Smooth muscle cell (in vitro differentiated cells): ENCODE data around the gene EIF4E1B. TPM values are rescaled to one million over a fixed set of nuclear protein-coding genes. Genes with fewer than 3 reads are reported as not detected.

Experiments
- DNase-seq: peaks from one replicate; lab custom pipeline; 2025; ENCODE audit not compliant: unreplicated experiment; lab: John Stamatoyannopoulos, UW
- H2AFZ ChIP-seq: fragments of 200-600 bp; sonication (generic); 2 replicates; pipeline ENCODE4 v1.6.0; 2016; ENCODE audit warnings: antibody characterized with exemption, low read depth, mild to moderate bottlenecking
- H3F3A ChIP-seq: fragments of 200-600 bp; sonication (generic); 2 replicates; pipeline ENCODE4 v1.6.0; 2017; ENCODE audit warnings: antibody characterized with exemption, low read depth
- H3K27ac ChIP-seq: fragments of 200-600 bp; sonication (generic); 2 replicates; pipeline ENCODE4 v1.5.1; 2016; ENCODE audit warnings: low read depth, mild to moderate bottlenecking
- H3K27me3 ChIP-seq: fragments of 200-600 bp; sonication (generic); 2 replicates; pipeline ENCODE4 v1.6.1; 2016; ENCODE audit warnings: low read depth, mild to moderate bottlenecking
- H3K36me3 ChIP-seq: fragments of 200-600 bp; sonication (generic); 2 replicates; pipeline ENCODE4 v1.5.1; 2016; ENCODE audit warnings: low read depth
- H3K4me1 ChIP-seq: fragments of 200-600 bp; sonication (generic); 2 replicates; pipeline ENCODE4 v1.5.1; 2016; ENCODE audit warnings: low read depth
- H3K4me2 ChIP-seq: fragments of 200-600 bp; sonication (generic); 2 replicates; pipeline ENCODE4 v1.6.0; 2016; ENCODE audit warnings: mild to moderate bottlenecking
- H3K4me3 ChIP-seq: fragments of 200-600 bp; sonication (generic); 2 replicates; pipeline ENCODE4 v1.5.1; 2016; ENCODE audit warnings: mild to moderate bottlenecking
- H3K79me2 ChIP-seq: fragments of 200-600 bp; sonication (generic); 2 replicates; pipeline ENCODE4 v1.6.0; 2016; ENCODE audit warnings: low read depth, mild to moderate bottlenecking
- H3K9ac ChIP-seq: fragments of 200-600 bp; sonication (generic); 2 replicates; pipeline ENCODE4 v1.6.0; 2016; ENCODE audit warnings: low read depth
- H3K9me3 ChIP-seq: fragments of 200-600 bp; sonication (generic); replicated peaks from 2 replicates; pipeline ENCODE4 v1.5.1; 2016; ENCODE audit warnings: low read depth
- H4K20me1 ChIP-seq: fragments of 200-600 bp; sonication (generic); 2 replicates; pipeline ENCODE4 v1.6.0; 2016; ENCODE audit warnings: low read depth
- WGBS: methylation state at CpG from one replicate; pipeline ENCODE4 v1.1.7; 2016; ENCODE audit warnings: low lambda C conversion rate; 5-methylcytosine and 5-hydroxymethylcytosine counted together
- polyA plus RNA-seq: library from polyadenylated mRNA; unstranded; fragments of >200 nt; fragmentation: Nextera tagmentation; extraction: Ambion mirVana; gene quantifications from 2 replicates; pipeline ENCODE4 v1.2.1, GENCODE V29; 2016
- total RNA-seq: library from RNA; depleted of rRNA; stranded (reverse); fragments of >200 nt; gene quantifications from 2 replicates; pipeline ENCODE4 v1.2.3, GENCODE V29; 2014
- TF ChIP-seq, protein P1 (sequence below): fragments of 200-600 bp; sonication (generic); IDR thresholded peaks from 2 replicates; pipeline ENCODE4 v1.5.1; 2017; ENCODE audit warnings: borderline replicate concordance, mild to moderate bottlenecking, antibody characterized with exemption; ENCODE audit not compliant: insufficient read depth, poor library complexity, severe bottlenecking

The EIF4E1B gene
- total and polyA plus RNA-seq, 2 experiments from 2014 or later = not detected

DNA sequence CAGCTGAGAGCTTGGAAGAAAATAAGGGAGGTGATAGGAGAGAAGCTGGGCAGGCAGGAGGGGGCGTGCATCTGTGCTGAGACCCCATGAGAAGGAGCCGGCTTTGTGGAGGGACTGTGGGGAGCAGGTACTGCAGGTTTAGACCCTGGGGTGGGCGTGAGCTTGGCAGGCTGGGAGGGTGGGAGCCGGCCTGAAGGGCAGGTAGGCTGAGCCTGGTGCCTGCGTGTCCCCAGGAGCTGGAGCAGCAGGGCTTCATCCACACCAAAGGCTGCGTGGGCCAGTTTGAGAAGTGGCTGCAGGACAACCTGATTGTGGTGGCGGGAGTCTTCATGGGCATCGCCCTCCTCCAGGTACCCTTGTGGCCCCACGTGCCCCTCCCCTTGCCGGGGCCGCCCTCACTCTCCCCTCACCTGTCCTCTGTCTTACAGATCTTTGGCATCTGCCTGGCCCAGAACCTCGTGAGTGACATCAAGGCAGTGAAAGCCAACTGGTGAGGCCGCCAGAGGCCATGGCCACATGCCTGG lies 26.1 kb downstream of the EIF4E1B start:
- WGBS = 89% methylated on average over 10 of the region's 13 CpGs
- no peak overlapping the region for H3K27ac ChIP-seq
- H4K20me1 ChIP-seq = peaks cover 29% of the 10 kb centered on the region

DNA sequence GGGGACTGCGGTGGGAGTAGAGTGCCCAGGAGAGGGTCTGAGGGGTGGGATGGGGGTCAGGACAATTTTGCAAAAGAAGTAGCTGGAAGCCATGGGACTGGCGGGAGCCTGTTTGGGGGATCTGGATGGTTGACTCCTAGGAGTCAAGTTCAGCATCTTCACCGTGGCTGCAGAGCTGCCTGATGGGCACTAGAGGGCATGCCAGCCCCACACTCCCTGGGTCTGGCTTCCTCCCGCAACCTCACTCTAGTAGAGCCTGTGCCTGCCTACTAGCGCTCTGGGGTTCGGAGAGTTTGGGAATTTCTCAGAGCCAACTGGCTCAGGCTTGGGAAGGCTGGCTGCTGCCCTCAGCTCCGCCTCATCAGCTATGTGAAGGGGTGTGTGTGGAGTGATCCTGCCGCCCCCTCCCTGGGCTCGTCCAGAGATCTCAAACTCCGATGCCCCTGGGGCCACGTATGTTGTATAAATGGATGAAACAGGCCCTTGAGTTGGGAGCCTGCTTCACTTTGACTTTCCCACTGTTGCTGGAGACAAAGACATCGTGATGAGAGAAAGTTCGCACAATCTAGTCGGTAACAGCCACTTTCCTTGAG lies 27.6 kb downstream of the EIF4E1B start:
- no peak overlapping the region for H3K4me2 ChIP-seq
- no peak overlapping the region for H3K4me3 ChIP-seq
- DNase-seq = peak; percentile 10
- H2AFZ ChIP-seq = no peak overlapping the region
- H3K9me3 ChIP-seq = no peaks in the 10 kb centered on the region
- no peaks in the 10 kb centered on the region for H3F3A ChIP-seq
- no peak overlapping the region for H3K9ac ChIP-seq
- no peaks in the 10 kb centered on the region for H3K36me3 ChIP-seq
- H4K20me1 ChIP-seq = peaks cover 14% of the 10 kb centered on the region
- TF ChIP-seq, protein P1, sequence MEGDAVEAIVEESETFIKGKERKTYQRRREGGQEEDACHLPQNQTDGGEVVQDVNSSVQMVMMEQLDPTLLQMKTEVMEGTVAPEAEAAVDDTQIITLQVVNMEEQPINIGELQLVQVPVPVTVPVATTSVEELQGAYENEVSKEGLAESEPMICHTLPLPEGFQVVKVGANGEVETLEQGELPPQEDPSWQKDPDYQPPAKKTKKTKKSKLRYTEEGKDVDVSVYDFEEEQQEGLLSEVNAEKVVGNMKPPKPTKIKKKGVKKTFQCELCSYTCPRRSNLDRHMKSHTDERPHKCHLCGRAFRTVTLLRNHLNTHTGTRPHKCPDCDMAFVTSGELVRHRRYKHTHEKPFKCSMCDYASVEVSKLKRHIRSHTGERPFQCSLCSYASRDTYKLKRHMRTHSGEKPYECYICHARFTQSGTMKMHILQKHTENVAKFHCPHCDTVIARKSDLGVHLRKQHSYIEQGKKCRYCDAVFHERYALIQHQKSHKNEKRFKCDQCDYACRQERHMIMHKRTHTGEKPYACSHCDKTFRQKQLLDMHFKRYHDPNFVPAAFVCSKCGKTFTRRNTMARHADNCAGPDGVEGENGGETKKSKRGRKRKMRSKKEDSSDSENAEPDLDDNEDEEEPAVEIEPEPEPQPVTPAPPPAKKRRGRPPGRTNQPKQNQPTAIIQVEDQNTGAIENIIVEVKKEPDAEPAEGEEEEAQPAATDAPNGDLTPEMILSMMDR = peak; percentile 67
- H3K4me1 ChIP-seq = no peaks in the 10 kb centered on the region
- H3K79me2 ChIP-seq = no peaks in the 10 kb centered on the region
- no peaks in the 10 kb centered on the region for H3K27me3 ChIP-seq
- WGBS = 53% methylated on average over 14 of the region's 14 CpGs
- H3K27ac ChIP-seq = no peak overlapping the region

More for the DNA sequence above, 26.1 kb downstream of the EIF4E1B start:
- Histone ChIP-seq H3K4me2 (no peak overlapping the region), H3K36me3 (no peaks in the 10 kb centered on the region), H3K9me3 (no peaks in the 10 kb centered on the region), H3F3A (no peaks in the 10 kb centered on the region), H3K9ac (no peak overlapping the region), H3K4me1 (no peaks in the 10 kb centered on the region), H3K79me2 (no peaks in the 10 kb centered on the region), H3K27me3 (no peaks in the 10 kb centered on the region), H2AFZ (no peak overlapping the region), H3K4me3 (no peak overlapping the region)
- TF ChIP-seq, protein P1 = no peak
- no peak for DNase-seq

DNA sequence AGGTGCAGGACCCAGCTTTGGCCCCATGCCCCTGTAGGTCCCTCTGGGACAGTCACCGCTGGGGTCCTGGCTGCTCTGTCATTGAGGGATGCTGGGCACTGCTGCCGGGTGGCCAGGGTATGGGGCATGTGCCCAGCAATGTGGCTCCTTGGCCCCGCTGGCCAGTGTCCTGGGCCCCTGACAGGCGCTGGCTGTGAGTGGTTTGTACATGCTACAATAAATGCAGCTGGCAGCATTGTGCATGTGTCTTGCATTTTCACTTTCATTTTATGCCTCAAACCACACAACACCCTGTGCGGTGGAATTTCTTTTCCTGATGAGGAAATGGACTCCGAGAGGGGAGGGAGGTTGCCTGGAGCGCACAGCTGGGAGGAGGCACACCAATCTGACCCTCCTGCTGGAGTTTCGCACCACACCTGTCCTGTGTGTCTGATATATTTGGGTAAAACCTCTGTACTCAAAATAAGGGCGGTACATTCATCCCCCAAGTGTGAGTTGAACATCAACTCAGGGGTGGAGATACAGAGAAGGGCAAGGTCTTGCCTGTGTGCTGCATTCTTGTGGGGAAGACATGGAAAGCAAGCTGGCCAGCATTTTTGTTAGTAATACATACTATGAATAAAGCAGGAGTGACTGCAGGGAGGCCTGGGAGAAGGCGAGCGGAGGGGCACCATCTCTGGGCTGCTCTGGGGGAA lies 28.5 kb downstream of the EIF4E1B start:
- 84% methylated on average over 11 of the region's 11 CpGs for WGBS
- Histone ChIP-seq H4K20me1 (peaks cover 7% of the 10 kb centered on the region), H3K9ac (no peak overlapping the region), H3K27ac (no peak overlapping the region), H3K27me3 (peaks cover under 1% of the 10 kb centered on the region), H3K4me3 (no peak overlapping the region), H2AFZ (no peak overlapping the region), H3F3A (no peaks in the 10 kb centered on the region), H3K4me1 (no peaks in the 10 kb centered on the region), H3K79me2 (no peaks in the 10 kb centered on the region), H3K9me3 (no peaks in the 10 kb centered on the region), H3K4me2 (no peak overlapping the region), H3K36me3 (no peaks in the 10 kb centered on the region)
- TF ChIP-seq, protein P1 = no peak
- DNase-seq = no peak
